ENCODE data around the gene TM7SF3.
"Not testable (repeated sequence)": the region's sequence is repeated elsewhere in the genome, so short reads cannot be mapped to it uniquely, and the experiment has no call there.

TM7SF3 gene

DNA sequence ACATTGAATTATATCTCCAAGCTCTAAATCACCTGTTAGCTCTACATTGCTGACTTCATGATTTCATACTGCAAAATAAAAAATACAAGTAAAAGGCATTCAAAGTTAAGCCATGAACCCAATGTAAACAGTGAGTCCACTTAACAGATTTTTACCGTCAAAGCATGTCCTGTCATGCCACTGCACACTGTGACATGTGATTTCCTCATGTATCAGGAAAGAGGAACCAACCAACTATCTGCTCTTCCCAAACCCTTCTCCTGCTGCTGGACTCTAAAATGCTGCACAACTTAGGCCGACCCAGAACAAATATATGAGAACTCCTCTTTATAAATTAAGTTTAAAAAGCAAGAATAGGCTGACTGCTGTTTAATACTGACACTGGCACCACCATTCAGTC lies 37.5 kb downstream of the TM7SF3 start:
- DNase-seq = no peak

GRCh38 chr12:26971963-26972362 lies 42.2 kb downstream of the TM7SF3 start:
- DNase-seq = no peak

DNA sequence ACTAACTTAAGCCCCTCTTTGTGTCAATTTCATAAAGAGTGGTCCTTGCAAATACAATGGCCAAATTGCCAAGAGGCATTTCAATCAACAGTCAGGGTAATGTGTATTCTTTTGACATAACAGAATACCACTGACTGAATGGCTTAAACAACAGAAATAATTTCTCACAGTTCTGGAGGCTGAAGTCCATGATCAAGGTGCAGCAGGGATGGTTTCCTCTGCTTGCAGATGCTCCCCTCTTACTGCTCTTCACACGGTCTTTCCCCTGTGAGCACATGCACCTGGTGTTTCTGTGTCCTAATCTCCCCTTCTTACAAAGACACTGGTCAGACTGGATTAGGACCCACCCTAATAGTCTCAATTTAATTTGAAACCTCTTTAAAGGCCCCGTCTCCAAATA lies 44.0 kb downstream of the TM7SF3 start:
- no peak for DNase-seq

DNA sequence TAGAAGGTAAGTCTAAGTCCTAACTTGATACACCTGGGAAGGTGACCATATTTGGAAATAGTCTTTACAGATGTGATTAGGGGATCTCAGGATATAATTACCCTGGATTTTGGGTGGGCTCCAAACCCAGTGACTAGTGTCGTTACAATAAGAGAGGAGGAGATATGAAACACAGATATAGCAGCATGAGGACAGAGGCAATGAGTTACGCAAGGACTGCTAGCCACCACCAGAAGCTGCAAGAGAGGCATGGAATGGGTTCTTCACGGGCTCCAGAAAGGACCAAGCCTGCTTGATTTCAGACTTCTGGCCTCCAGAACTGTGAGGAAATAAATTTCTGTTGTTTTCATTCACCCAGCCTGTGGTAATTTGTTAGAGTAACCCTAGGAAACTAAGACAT lies 47.3 kb downstream of the TM7SF3 start:
- no peak for DNase-seq

DNA sequence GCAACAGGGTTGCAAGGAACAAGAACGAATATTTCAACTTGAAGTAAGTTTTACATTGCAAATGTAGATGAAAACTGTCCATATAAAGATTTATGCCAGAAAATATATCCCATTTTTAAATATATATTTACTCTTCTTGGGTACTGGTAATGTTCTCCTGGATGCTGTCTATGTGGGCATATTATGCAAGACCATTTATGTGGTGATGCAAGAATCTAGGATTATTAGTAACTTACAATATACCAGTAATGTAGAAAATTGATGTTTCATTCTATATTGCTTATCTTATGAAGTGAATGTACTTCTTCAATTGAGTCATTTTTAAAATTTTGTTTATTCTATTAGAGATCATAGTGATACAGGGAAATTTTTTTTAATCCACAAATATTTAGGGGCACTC lies 50.8 kb downstream of the TM7SF3 start:
- no peak for DNase-seq

DNA sequence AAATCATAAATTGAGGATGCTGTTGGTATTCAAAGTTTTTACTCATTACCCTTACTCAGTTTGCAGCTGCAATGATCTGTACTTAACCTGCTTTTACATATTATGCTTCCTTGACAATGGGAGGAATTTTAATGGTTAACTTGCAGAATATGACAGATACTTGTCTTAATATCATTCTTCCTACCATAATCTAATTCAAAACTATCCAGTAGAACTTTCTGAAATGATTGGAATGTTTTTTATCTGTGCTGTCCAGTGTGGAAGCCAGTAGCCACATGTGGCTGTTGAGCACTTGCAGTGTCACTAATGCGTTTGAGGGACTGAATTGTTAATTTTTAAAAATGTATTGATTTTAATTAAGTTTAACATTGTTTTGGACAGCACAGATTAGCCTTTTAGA lies 52.4 kb downstream of the TM7SF3 start:
- DNase-seq = no peak

DNA sequence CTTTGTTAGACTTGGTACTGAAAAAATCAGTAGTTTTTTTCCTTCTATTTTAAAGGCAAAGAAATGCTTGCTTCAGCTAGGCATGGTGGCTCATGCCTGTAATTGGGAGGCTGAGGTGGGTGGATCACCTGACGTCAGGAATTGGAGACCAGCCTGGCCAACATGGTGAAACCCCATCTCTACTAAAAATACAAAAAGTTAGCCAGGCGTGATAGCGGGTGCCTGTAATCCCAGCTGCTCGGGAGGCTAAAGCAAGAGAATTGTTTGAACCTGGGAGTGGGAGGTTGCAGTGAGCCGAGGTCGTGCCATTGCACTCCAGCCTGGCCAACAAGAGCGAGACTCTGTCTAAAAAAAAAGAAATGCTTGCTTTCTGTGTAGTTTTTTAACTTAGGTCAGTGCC lies 52.8 kb downstream of the TM7SF3 start:
- not testable (repeated sequence) for DNase-seq

GRCh38 chr12:26954027-26954426 lies 60.2 kb downstream of the TM7SF3 start:
- no peak for DNase-seq

- DNase-seq = no peak
These were observed 60.7 kb downstream of the TM7SF3 start for GRCh38 chr12:26953447-26953846.

DNA sequence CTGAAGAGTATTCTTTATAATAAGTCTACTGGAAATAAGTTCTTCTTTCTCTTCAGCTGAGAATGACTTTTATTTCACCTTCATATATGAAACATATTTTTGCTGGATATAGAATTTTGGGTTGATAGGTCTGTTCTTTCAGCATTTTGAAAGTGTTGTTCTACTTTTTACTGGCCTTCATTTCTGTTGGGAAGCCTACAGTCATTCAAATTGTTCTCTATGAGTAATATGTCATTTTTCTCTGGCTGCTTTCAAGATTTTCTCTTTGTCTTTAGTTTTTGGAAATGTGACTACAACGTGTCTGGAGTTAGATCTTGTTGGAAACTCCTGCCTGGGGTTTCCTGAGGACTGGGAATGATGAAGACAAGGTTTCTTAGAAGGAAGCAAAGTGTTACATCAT lies 65.9 kb downstream of the TM7SF3 start:
- no peak for DNase-seq

GRCh38 chr12:26941215-26941594 lies 73.0 kb downstream of the TM7SF3 start:
- DNase-seq = no peak

GRCh38 chr12:26940516-26941214 lies 73.5 kb downstream of the TM7SF3 start:
- no peak for DNase-seq

DNA sequence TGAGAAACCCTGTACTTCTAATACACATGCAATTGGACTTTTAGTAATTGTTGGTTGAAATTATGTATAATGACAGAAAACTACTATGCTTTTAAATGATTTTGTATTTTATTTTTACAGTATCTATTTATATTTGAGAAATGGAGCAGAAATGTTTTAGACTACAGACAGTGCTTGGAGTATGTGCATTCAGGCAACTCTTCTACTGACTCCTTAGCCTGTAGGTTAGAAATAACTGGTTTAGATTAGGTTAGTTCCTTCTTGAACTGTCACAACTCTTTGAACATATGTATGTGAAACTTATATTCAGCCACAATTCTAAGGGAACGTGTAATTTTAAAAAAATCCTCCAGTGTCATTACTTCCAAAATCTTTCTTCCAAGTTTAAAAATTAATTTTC lies 74.2 kb downstream of the TM7SF3 start:
- no peak for DNase-seq

GRCh38 chr12:26939192-26939832 lies 74.9 kb downstream of the TM7SF3 start:
- no peak for DNase-seq

DNA sequence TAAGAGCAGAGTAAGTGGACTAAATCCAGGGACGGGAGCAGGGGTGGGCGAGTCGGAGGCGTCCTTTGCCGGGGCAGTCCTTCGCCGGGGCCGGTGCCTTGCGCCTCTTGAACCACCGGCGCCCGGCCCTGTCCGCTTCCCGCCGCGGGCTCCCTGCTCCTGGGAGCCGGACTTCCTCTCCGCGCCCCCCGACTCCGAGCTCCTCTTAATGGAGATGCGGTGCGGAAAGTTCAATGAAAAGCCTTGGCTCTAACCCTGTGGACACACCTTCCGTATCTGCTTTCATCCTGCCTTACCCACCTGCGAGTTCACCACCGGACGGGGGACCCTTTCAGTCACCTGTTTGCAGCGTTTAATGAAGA lies 75.5 kb downstream of the TM7SF3 start:
- DNase-seq = no peak

DNA sequence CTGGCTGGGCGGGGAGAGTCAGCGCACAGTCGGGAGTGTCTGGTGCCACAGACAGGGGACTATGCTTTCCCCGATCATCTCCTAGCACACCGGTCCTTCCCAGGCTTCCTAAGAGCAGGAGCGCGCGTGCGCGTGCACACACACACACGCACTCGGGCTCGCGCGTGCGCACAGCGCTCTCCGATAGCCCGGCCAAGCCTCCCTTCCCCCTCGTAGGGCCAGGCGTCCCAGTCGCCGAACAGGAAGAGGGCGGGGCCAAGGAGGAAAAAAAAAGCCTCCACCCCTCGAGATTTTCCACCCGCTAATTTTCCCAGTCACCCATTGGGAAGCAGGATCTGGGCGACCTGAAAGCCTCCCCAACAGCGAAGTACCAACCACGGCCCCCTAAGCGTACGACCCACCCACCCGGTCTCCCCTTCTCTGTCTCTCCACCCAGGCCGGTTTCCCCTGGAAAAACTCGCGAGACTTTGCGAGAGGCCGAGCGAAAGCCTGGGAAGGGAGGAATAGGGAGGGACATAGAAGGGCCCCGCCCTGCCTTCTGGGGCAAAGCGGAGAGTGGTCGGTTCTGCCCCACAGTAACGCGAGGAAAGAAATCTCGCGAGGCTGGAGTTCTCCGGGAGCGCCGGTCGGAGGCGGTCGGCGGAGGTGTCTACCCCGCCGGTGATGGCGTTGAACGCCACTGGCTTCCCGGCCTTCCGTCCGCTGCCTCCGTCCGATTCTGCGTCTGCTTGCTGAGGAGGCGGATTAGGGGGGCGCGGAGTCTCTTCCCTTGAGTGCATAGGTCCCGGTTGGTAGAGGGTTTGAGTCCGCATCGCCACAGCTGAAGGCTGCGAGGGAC lies 76.1 kb downstream of the TM7SF3 start, which contains the start of the genes FGFR1OP2 and INTS13:
Gene FGFR1OP2, plus strand, starts transcription at position 608 of the 838 bp plus-strand sequence. CDS start 15,689 bp downstream, outside the sequence.
Gene INTS13, minus strand, starts transcription at position 119 of the 838 bp plus-strand sequence. CDS start 1,178 bp downstream, outside the sequence.
- DNase-seq = peak; percentile 84

GRCh38 chr12:26937443-26937862 lies 76.7 kb downstream of the TM7SF3 start:
- no peak for DNase-seq

- no peak for DNase-seq
These were observed 77.4 kb downstream of the TM7SF3 start for GRCh38 chr12:26936559-26937442.

- no peak for DNase-seq
These were observed 78.4 kb downstream of the TM7SF3 start for GRCh38 chr12:26935636-26936378.

DNA sequence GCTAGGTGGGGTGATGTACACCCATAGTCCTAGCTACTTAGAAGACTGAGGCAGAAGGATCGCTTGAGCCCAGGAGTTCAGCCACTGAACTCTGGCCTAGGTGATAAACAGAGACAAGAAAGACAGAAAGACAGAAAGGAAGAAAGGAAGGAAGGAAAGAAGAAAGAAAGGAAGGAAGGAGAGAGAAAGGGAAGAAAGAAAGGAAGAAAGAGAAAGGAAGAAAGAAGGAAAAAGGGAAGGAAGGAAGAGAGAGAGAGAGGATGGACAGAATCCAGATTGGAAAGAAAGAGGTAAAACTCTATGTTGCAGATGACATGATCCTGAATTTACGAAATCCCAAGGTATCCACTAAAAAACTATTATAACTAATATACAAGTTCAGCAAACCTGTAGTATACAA lies 84.6 kb downstream of the TM7SF3 start:
- DNase-seq = no peak

DNA sequence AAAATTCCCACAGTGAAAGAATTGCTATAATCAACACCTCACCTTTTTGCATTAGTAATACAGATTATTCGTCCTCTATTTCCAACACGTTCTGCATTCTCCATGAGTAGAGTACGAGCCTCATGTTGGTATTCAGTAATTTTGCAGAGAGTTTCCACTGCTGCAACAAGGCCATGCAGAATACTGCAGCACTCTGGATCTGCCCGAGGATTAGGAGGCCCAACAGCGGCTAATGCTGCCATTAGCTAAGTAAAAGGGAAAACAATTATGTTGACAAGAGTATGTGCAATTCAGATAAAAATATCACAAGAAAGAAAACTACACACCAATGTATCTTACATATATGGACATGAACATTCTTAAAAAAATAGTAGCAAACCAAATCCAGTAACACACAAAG lies 85.5 kb downstream of the TM7SF3 start:
- DNase-seq = no peak
